Activated naive CD4-positive, alpha-beta T cell treated with anti-CD3 and anti-CD28 coated beads, Interleukin-2, amount 10 ng/mL, durations not matched to agents 7 days and 5 days (primary cell): Measurements from ENCODE around the gene ROBO2.

ENCODE experiments used
- CTCF ChIA-PET: fragments of 350-600 bp; sonication (Branson Sonifier 250); formaldehyde crosslinking; loops from one replicate; lab custom pipeline; 2021; ENCODE audit warnings: antibody characterized with exemption; lab: Charles Lee
- DNase-seq: peaks from one replicate; pipeline ENCODE4 v3.0.0-alpha.2; 2020
- H3K27ac Mint-ChIP-seq: one replicate; pipeline ENCODE4 v1.8.0; 2021; ENCODE audit warnings: mild to moderate bottlenecking, moderate library complexity, mixed read lengths
- H3K27me3 Mint-ChIP-seq: one replicate; pipeline ENCODE4 v1.8.0; 2021; ENCODE audit warnings: mild to moderate bottlenecking, mixed read lengths
- H3K36me3 Mint-ChIP-seq: one replicate; pipeline ENCODE4 v1.8.0; 2021; ENCODE audit warnings: mixed read lengths
- H3K4me1 Mint-ChIP-seq: one replicate; pipeline ENCODE4 v1.8.0; 2021; ENCODE audit warnings: mixed read lengths
- H3K4me3 Mint-ChIP-seq: one replicate; pipeline ENCODE4 v1.8.0; 2021; ENCODE audit warnings: mild to moderate bottlenecking, moderate library complexity, mixed read lengths
- H3K9me3 Mint-ChIP-seq: one replicate; pipeline ENCODE4 v1.8.0; 2021; ENCODE audit warnings: mixed read lengths

The ROBO2 gene

GRCh38 chr3:77304700-77305021 is 264.8 kb downstream of the ROBO2 start:
- DNase-seq = no peak
- Mint-ChIP-seq H3K27ac (no peak overlapping the region), H3K4me1 (no peaks in the 10 kb centered on the region), H3K4me3 (no peak overlapping the region), H3K9me3 (peaks cover 4% of the 10 kb centered on the region), H3K27me3 (no peaks in the 10 kb centered on the region), H3K36me3 (no peaks in the 10 kb centered on the region)
- CTCF ChIA-PET = no interaction called here

GRCh38 chr3:77309460-77309859 is 269.6 kb downstream of the ROBO2 start:
- H3K27ac Mint-ChIP-seq = no peak overlapping the region
- no peak for DNase-seq
- H3K9me3 Mint-ChIP-seq = peaks cover 6% of the 10 kb centered on the region
- H3K4me1 Mint-ChIP-seq = no peaks in the 10 kb centered on the region
- CTCF ChIA-PET = no interaction called here
- H3K36me3 Mint-ChIP-seq = no peaks in the 10 kb centered on the region
- H3K4me3 Mint-ChIP-seq = no peak overlapping the region
- no peaks in the 10 kb centered on the region for H3K27me3 Mint-ChIP-seq

DNA sequence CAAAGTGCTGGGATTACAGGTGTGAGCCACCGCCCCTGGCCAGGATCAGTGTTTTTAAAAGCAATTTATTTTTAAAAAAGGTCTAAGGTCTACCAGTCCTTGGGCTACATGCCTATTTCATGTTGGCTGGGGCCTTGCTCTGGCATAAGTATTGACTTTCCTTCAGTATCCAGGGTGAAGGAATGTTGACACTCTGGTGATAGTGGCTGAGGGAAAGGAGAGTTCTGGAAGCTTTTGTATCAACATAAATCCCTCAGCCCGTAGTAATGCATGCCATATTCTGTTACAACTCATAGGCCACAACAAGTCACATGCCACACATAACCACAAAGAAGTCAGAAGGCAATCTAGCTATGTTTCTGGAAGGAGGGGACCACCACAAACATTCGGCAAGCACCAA is 273.9 kb downstream of the ROBO2 start:
- no peak for DNase-seq
- H3K27me3 Mint-ChIP-seq = no peaks in the 10 kb centered on the region
- no peak overlapping the region for H3K4me3 Mint-ChIP-seq
- CTCF ChIA-PET = no interaction called here
- peaks cover 8% of the 10 kb centered on the region for H3K9me3 Mint-ChIP-seq
- H3K27ac Mint-ChIP-seq = no peak overlapping the region
- no peaks in the 10 kb centered on the region for H3K4me1 Mint-ChIP-seq
- no peaks in the 10 kb centered on the region for H3K36me3 Mint-ChIP-seq

GRCh38 chr3:77319711-77320110 is 279.8 kb downstream of the ROBO2 start:
- no peaks in the 10 kb centered on the region for H3K4me1 Mint-ChIP-seq
- H3K4me3 Mint-ChIP-seq = no peak overlapping the region
- DNase-seq = no peak
- no peaks in the 10 kb centered on the region for H3K27me3 Mint-ChIP-seq
- H3K36me3 Mint-ChIP-seq = no peaks in the 10 kb centered on the region
- CTCF ChIA-PET = interaction anchor here (0.9 to 2.0 kb wide), 3 partner anchors 10 to 36 kb away, joined by 3 to 6 read pairs (median 4); no protein-coding TSS in a partner anchor
- H3K27ac Mint-ChIP-seq = no peak overlapping the region
- peaks cover 3% of the 10 kb centered on the region for H3K9me3 Mint-ChIP-seq

GRCh38 chr3:77320514-77320913 is 280.6 kb downstream of the ROBO2 start:
- no peak overlapping the region for H3K4me3 Mint-ChIP-seq
- no peaks in the 10 kb centered on the region for H3K27me3 Mint-ChIP-seq
- H3K36me3 Mint-ChIP-seq = no peaks in the 10 kb centered on the region
- H3K27ac Mint-ChIP-seq = no peak overlapping the region
- no peaks in the 10 kb centered on the region for H3K4me1 Mint-ChIP-seq
- CTCF ChIA-PET = interaction anchor here (0.7 to 2.0 kb wide), 5 partner anchors 9 to 471 kb away, joined by 3 to 6 read pairs (median 3); no protein-coding TSS in a partner anchor
- DNase-seq = no peak
- peaks cover 3% of the 10 kb centered on the region for H3K9me3 Mint-ChIP-seq

GRCh38 chr3:77321646-77322045 is 281.7 kb downstream of the ROBO2 start:
- Mint-ChIP-seq H3K27ac (no peak overlapping the region), H3K4me1 (no peaks in the 10 kb centered on the region), H3K36me3 (no peaks in the 10 kb centered on the region), H3K9me3 (peaks cover 3% of the 10 kb centered on the region), H3K4me3 (no peak overlapping the region), H3K27me3 (no peaks in the 10 kb centered on the region)
- no peak for DNase-seq
- CTCF ChIA-PET = interaction anchor here (2.0 kb wide), 1 partner anchor 8 kb away, joined by 6 read pairs; no protein-coding TSS in a partner anchor

DNA sequence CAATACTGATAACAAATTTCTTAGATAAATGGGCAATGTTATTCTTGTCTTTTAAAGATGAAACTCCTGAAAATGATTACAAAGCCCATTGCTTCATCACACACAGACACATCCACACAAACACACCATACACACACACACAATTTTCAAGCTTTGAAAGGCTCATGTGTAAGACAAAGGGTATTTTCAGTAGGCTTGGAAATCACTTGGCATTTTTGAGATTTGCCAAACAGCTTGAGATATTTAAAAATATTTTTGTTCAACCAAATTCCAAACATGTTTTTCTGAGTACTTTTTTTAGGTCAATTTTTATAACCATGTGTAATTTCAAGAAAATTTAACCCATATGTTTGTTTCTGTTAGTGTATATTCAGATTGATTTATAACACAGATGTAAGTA is 283.7 kb downstream of the ROBO2 start:
- no peaks in the 10 kb centered on the region for H3K27me3 Mint-ChIP-seq
- H3K4me1 Mint-ChIP-seq = no peaks in the 10 kb centered on the region
- H3K27ac Mint-ChIP-seq = no peak overlapping the region
- H3K9me3 Mint-ChIP-seq = peaks cover 3% of the 10 kb centered on the region
- no peak overlapping the region for H3K4me3 Mint-ChIP-seq
- CTCF ChIA-PET = no interaction called here
- DNase-seq = no peak
- no peaks in the 10 kb centered on the region for H3K36me3 Mint-ChIP-seq

DNA sequence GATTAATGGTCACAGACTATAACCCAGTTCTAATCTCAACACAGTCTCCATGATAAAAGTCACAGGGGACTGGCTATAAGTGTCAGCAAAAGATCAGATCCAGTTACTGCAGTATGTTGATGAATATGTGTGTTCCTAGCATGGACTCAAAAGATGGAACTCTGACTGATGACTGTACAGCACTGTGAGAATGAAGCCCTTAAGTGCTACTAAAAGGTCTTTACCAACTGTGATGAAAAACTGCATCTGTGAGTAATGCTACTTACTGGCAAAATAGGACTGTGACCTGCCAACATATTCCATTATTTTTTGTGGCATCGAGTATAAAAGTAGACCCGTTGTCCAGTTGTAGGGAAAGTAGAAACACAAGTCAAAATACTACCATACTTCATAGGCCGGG is 284.2 kb downstream of the ROBO2 start:
- Mint-ChIP-seq H3K27ac (no peak overlapping the region), H3K36me3 (no peaks in the 10 kb centered on the region), H3K9me3 (peaks cover 3% of the 10 kb centered on the region), H3K27me3 (no peaks in the 10 kb centered on the region), H3K4me1 (no peaks in the 10 kb centered on the region), H3K4me3 (no peak overlapping the region)
- DNase-seq = no peak
- CTCF ChIA-PET = no interaction called here

DNA sequence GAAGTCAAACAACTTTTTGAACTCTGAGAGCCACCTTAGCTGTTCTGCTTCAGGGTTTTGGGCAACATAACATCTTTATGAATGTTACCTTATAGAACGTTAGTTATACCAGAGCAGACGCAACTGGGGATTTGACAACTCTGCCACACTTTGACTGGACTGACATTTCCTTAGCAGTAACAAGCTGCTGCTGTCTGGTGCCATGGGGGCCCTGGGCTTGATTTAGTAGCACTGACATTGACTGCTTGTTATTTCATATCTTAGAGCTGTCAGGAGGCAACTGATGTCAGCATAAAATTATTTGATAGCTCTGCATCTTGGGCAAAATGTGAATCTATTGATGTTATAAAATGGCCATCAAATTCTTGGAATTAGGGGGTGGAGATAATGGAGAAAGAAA is 285.4 kb downstream of the ROBO2 start:
- Mint-ChIP-seq H3K4me1 (no peaks in the 10 kb centered on the region), H3K9me3 (peaks cover 3% of the 10 kb centered on the region), H3K27ac (no peak overlapping the region), H3K4me3 (no peak overlapping the region), H3K36me3 (no peaks in the 10 kb centered on the region), H3K27me3 (no peaks in the 10 kb centered on the region)
- CTCF ChIA-PET = no interaction called here
- no peak for DNase-seq

GRCh38 chr3:77325702-77326101 is 285.8 kb downstream of the ROBO2 start:
- peaks cover 3% of the 10 kb centered on the region for H3K9me3 Mint-ChIP-seq
- no peaks in the 10 kb centered on the region for H3K27me3 Mint-ChIP-seq
- H3K27ac Mint-ChIP-seq = no peak overlapping the region
- H3K4me1 Mint-ChIP-seq = no peaks in the 10 kb centered on the region
- H3K4me3 Mint-ChIP-seq = no peak overlapping the region
- no peak for DNase-seq
- H3K36me3 Mint-ChIP-seq = no peaks in the 10 kb centered on the region
- CTCF ChIA-PET = no interaction called here

DNA sequence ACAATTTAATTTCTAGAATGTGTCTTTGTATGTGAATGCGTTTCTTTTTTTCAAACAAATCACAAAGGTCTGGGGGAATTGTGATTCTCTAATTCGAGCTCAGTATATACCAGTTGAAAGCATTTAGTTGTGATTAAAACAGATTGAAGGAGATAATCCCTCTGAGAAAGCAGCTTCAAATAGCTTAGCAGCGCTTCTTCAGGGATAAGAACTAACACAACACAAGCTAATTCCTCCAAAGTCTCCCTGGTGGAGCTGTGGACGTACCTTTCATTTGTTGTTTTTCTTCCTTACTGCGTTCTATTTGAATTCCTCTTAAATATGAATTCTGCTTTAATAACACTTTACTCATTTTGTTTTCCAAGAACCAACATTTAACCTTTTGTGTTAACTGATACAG is 286.7 kb downstream of the ROBO2 start:
- H3K27ac Mint-ChIP-seq = no peak overlapping the region
- CTCF ChIA-PET = no interaction called here
- H3K27me3 Mint-ChIP-seq = no peaks in the 10 kb centered on the region

GRCh38 chr3:77328690-77329089 is 288.8 kb downstream of the ROBO2 start:
- H3K9me3 Mint-ChIP-seq = peaks cover 3% of the 10 kb centered on the region
- CTCF ChIA-PET = interaction anchor here (1.9 kb wide), 1 partner anchor 8 kb away, joined by 6 read pairs; no protein-coding TSS in a partner anchor
- no peak for DNase-seq
- H3K27ac Mint-ChIP-seq = no peak overlapping the region
- H3K4me3 Mint-ChIP-seq = no peak overlapping the region
- no peaks in the 10 kb centered on the region for H3K27me3 Mint-ChIP-seq
- no peaks in the 10 kb centered on the region for H3K36me3 Mint-ChIP-seq
- H3K4me1 Mint-ChIP-seq = no peaks in the 10 kb centered on the region

More for the DNA sequence above, 286.7 kb downstream of the ROBO2 start:
- peaks cover 3% of the 10 kb centered on the region for H3K9me3 Mint-ChIP-seq
- no peaks in the 10 kb centered on the region for H3K36me3 Mint-ChIP-seq
- no peaks in the 10 kb centered on the region for H3K4me1 Mint-ChIP-seq
- DNase-seq = no peak
- no peak overlapping the region for H3K4me3 Mint-ChIP-seq

DNA sequence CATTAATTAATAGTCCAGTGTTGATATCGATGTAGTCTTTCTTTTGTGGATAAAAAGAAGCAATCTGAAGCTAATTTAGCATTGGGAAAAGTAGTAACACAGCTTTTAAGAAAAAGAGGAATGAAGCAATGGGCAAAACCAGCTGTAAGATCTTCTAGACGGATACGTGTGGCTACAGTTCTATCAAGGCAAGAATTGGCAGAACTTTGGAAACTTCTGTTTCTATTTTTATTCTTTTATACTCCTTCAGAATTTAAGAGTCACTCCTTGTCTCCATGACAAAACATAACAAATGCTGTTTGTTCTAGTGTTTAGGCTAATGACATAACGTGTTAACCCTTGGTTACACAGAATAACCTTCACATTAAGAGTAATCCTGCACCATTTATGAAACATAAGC is 289.2 kb downstream of the ROBO2 start:
- H3K36me3 Mint-ChIP-seq = no peaks in the 10 kb centered on the region
- no peak overlapping the region for H3K27ac Mint-ChIP-seq
- H3K4me3 Mint-ChIP-seq = no peak overlapping the region
- CTCF ChIA-PET = interaction anchor here (1.9 kb wide), 1 partner anchor 8 kb away, joined by 6 read pairs; no protein-coding TSS in a partner anchor
- H3K9me3 Mint-ChIP-seq = peaks cover 3% of the 10 kb centered on the region
- H3K4me1 Mint-ChIP-seq = no peaks in the 10 kb centered on the region
- no peak for DNase-seq
- no peaks in the 10 kb centered on the region for H3K27me3 Mint-ChIP-seq

DNA sequence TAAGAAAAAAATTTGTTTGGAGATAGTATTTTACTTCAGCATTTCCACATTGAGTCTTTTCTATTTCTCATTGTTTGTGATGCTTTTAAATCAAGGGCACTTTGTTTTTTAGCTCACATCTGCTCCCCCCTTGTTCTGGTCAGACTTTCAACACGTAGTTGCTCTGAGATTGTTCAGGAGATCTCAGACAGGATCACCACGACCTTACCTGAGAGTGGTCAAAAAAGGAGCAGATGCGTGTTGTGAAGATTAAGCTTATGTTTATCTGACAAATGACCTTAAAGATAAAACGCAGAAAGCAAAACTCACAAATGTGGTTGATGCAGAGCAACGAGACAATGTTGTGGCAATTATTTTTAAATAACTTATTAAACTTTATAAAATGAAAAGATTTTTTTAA is 298.3 kb downstream of the ROBO2 start:
- no peak overlapping the region for H3K27ac Mint-ChIP-seq
- peaks cover 4% of the 10 kb centered on the region for H3K9me3 Mint-ChIP-seq
- no peaks in the 10 kb centered on the region for H3K27me3 Mint-ChIP-seq
- no peaks in the 10 kb centered on the region for H3K36me3 Mint-ChIP-seq
- H3K4me1 Mint-ChIP-seq = no peaks in the 10 kb centered on the region
- DNase-seq = no peak
- CTCF ChIA-PET = no interaction called here
- no peak overlapping the region for H3K4me3 Mint-ChIP-seq

- DNase-seq = no peak
- Mint-ChIP-seq H3K27ac (no peak overlapping the region), H3K4me1 (no peaks in the 10 kb centered on the region), H3K4me3 (no peak overlapping the region), H3K27me3 (no peaks in the 10 kb centered on the region), H3K36me3 (no peaks in the 10 kb centered on the region), H3K9me3 (peaks cover 6% of the 10 kb centered on the region)
- CTCF ChIA-PET = interaction anchor here (0.7 kb wide), 1 partner anchor 22 kb away, joined by 3 read pairs; no protein-coding TSS in a partner anchor
Observed at GRCh38 chr3:77342027-77342426, 302.1 kb downstream of the ROBO2 start.

DNA sequence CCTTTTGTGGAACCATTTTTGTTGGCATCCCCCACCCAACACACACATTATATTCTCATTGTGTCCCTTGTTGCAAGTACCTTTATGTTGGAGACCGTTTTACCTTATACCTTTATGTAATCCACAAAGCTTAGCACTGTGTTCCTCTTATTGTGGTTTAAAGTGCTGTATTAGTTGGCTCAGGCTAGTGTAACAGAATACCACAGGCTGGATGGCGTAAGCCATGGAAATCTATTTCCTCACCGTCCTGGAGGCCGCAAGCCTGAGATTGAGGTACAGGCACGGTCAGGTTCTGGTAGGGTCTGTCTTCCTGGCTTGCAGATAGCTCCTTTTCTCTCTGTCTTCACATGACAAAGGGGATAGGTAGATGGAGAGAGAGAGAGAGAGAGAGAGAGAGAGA is 302.8 kb downstream of the ROBO2 start:
- H3K27me3 Mint-ChIP-seq = no peaks in the 10 kb centered on the region
- CTCF ChIA-PET = no interaction called here
- H3K4me3 Mint-ChIP-seq = no peak overlapping the region
- no peak overlapping the region for H3K27ac Mint-ChIP-seq
- no peaks in the 10 kb centered on the region for H3K36me3 Mint-ChIP-seq
- no peaks in the 10 kb centered on the region for H3K4me1 Mint-ChIP-seq
- DNase-seq = no peak
- H3K9me3 Mint-ChIP-seq = peaks cover 9% of the 10 kb centered on the region
